SK-N-SH (cell line): Measurements from ENCODE around the gene ARL1. TPM values are rescaled to one million over a fixed set of nuclear protein-coding genes. Genes with fewer than 3 reads are reported as not detected.
A peak's percentile ranks its signal among the peaks of the same experiment; 100 is the strongest.
"Not testable (repeated sequence)": the region's sequence is repeated elsewhere in the genome, so short reads cannot be mapped to it uniquely, and the experiment has no call there.

Experiments
- CTCF ChIA-PET: fragments of 300-600, 350-600 bp; formaldehyde crosslinking; extraction: SDS; loops from one replicate; lab custom pipeline; 2021; lab: Yijun Ruan, JAX
- POLR2A ChIA-PET: fragments of 350-600 bp; sonication (Branson Sonifier 250); formaldehyde crosslinking; extraction: SDS; loops from one replicate; lab custom pipeline; 2020; ENCODE audit warnings: antibody characterized with exemption, inconsistent platforms; lab: Yijun Ruan, JAX
- DNase-seq: peaks from one replicate; pipeline ENCODE4 v3.0.0; 2012
- H2AFZ ChIP-seq: fragments of 200-600 bp; sonication (generic); 2 replicates; pipeline ENCODE4 v1.8.1; 2016; ENCODE audit warnings: antibody characterized with exemption, mild to moderate bottlenecking, low read depth
- H3F3A ChIP-seq: fragments of 200-600 bp; sonication (generic); replicated peaks from 2 replicates; pipeline ENCODE3; 2016; ENCODE audit warnings: antibody characterized with exemption, mild to moderate bottlenecking; ENCODE audit not compliant: insufficient read depth
- H3K27ac ChIP-seq, 2 experiments: fragments of 200-500 bp in 1 of 2; fragments of 200-600 bp in 1 of 2; sonication (Bioruptor generic) in 1 of 2; sonication (generic), shearing (Covaris generic) in 1 of 2; 2 replicates each; pipeline versions ENCODE4 v1.5.1 to v1.6.1; 2014 to 2016; ENCODE audit warnings: low read depth in 2 of 2, inconsistent platforms in 1 of 2, low read length in 1 of 2, mild to moderate bottlenecking in 1 of 2, mixed read lengths in 1 of 2
- H3K27me3 ChIP-seq: fragments of 200-600 bp; sonication (generic), shearing (Covaris generic); 2 replicates; pipeline ENCODE4 v1.6.1; 2016; ENCODE audit warnings: mixed run types; ENCODE audit not compliant: insufficient read depth
- H3K36me3 ChIP-seq, 2 experiments: fragments of 200-500 bp in 1 of 2; fragments of 200-600 bp in 1 of 2; sonication (Bioruptor generic) in 1 of 2; sonication (generic) in 1 of 2; replicated peaks in 1 of 2; 2 replicates each; pipeline versions ENCODE3 to v1.5.1; 2014 to 2016; ENCODE audit warnings: low read length in 1 of 2, mild to moderate bottlenecking in 1 of 2; ENCODE audit not compliant: insufficient read depth in 2 of 2, control insufficient read depth in 1 of 2
- H3K4me1 ChIP-seq, 2 experiments: fragments of 200-500 bp in 1 of 2; fragments of 200-600 bp in 1 of 2; sonication (Bioruptor generic) in 1 of 2; sonication (generic), shearing (Covaris generic) in 1 of 2; 2 replicates each; pipeline versions ENCODE4 v1.5.1 to v1.6.1; 2014 to 2016; ENCODE audit warnings: low read depth in 1 of 2, low read length in 1 of 2, mixed run types in 1 of 2; ENCODE audit not compliant: insufficient read depth in 2 of 2, control insufficient read depth in 1 of 2
- H3K4me2 ChIP-seq: fragments of 200-600 bp; sonication (generic), shearing (Covaris generic); 2 replicates; pipeline ENCODE4 v1.6.1; 2017; ENCODE audit warnings: mixed run types
- H3K4me3 ChIP-seq, 2 experiments: fragments of 200-500 bp in 1 of 2; fragments of 200-600 bp in 1 of 2; sonication (Bioruptor generic) in 1 of 2; sonication (generic), shearing (Covaris generic) in 1 of 2; 2 replicates each; pipeline versions ENCODE4 v1.5.1 to v1.8.1; 2014 to 2016; ENCODE audit warnings: low read depth in 2 of 2, inconsistent platforms in 1 of 2, low read length in 1 of 2, mild to moderate bottlenecking in 1 of 2, mixed read lengths in 1 of 2, moderate library complexity in 1 of 2
- H3K79me2 ChIP-seq: fragments of 200-600 bp; sonication (generic); 2 replicates; pipeline ENCODE4 v1.8.1; 2017; ENCODE audit warnings: mild to moderate bottlenecking; ENCODE audit not compliant: insufficient read depth
- H3K9ac ChIP-seq: fragments of 200-600 bp; sonication (generic); 2 replicates; pipeline ENCODE4 v1.6.1; 2017; ENCODE audit warnings: mixed run types
- H3K9me2 ChIP-seq: fragments of 200-600 bp; sonication (generic); 2 replicates; pipeline ENCODE4 v1.6.1; 2017; ENCODE audit warnings: mixed run types
- H3K9me3 ChIP-seq: fragments of 200-600 bp; sonication (generic); 2 replicates; pipeline ENCODE4 v1.6.1; 2017; ENCODE audit warnings: mixed run types, mild to moderate bottlenecking, moderate library complexity
- H4K20me1 ChIP-seq: fragments of 200-600 bp; sonication (generic); 2 replicates; pipeline ENCODE4 v1.6.1; 2017; ENCODE audit warnings: mild to moderate bottlenecking, mixed run types; ENCODE audit not compliant: insufficient read depth
- CHD2 ChIP-seq: fragments of 150-350 bp; IDR thresholded peaks from 2 replicates; pipeline ENCODE4 v1.6.1; 2018; ENCODE audit warnings: low read length; ENCODE audit not compliant: partially characterized antibody
- ELF1 ChIP-seq: IDR thresholded peaks from 2 replicates; pipeline ENCODE4 v1.4.0; 2012
- EZH2phosphoT487 ChIP-seq: fragments of 200-600 bp; sonication (generic); IDR thresholded peaks from 2 replicates; pipeline ENCODE4 v1.6.1; 2017; ENCODE audit warnings: low read depth, mixed run types, mild to moderate bottlenecking, antibody characterized with exemption, moderate library complexity, borderline replicate concordance
- FOSL2 ChIP-seq: IDR thresholded peaks from 2 replicates; pipeline ENCODE4 v1.4.0; 2012; ENCODE audit warnings: low read depth, mild to moderate bottlenecking, moderate library complexity, borderline replicate concordance
- GABPA ChIP-seq: IDR thresholded peaks from 2 replicates; pipeline ENCODE4 v1.4.0; 2012; ENCODE audit warnings: low read depth, mild to moderate bottlenecking
- MXI1 ChIP-seq: IDR thresholded peaks from 2 replicates; pipeline ENCODE4 v1.6.1; 2012; ENCODE audit warnings: mild to moderate bottlenecking, low read depth, low read length, improper control_type of control experiment
- NFIC ChIP-seq: IDR thresholded peaks from 2 replicates; pipeline ENCODE4 v1.4.0; 2012; ENCODE audit warnings: borderline replicate concordance
- NRF1 ChIP-seq: IDR thresholded peaks from 2 replicates; pipeline ENCODE4 v1.6.1; 2012; ENCODE audit warnings: low read depth, mild to moderate bottlenecking, low read length
- RCOR1 ChIP-seq: fragments of 150-350 bp; IDR thresholded peaks from 2 replicates; pipeline ENCODE4 v1.6.1; 2017; ENCODE audit warnings: antibody characterized with exemption, low read length
- REST ChIP-seq: IDR thresholded peaks from 2 replicates; pipeline ENCODE4 v1.6.1; 2012; ENCODE audit warnings: mild to moderate bottlenecking, low read depth, low read length, moderate library complexity
- TAF1 ChIP-seq: IDR thresholded peaks from 2 replicates; pipeline ENCODE4 v1.6.1; 2012; ENCODE audit warnings: low read depth, mild to moderate bottlenecking, low read length, moderate library complexity, borderline replicate concordance
- TCF12 ChIP-seq: IDR thresholded peaks from 2 replicates; pipeline ENCODE4 v1.4.0; 2012
- USF1 ChIP-seq: IDR thresholded peaks from 2 replicates; pipeline ENCODE4 v1.4.0; 2012; ENCODE audit warnings: low read depth, borderline replicate concordance
- YY1 ChIP-seq: IDR thresholded peaks from 2 replicates; pipeline ENCODE4 v1.4.0; 2012; ENCODE audit warnings: low read depth, mild to moderate bottlenecking
- WGBS: methylation state at CpG from one replicate; pipeline ENCODE4 v1.1.6; 2017; ENCODE audit warnings: low lambda C conversion rate; 5-methylcytosine and 5-hydroxymethylcytosine counted together
- polyA plus RNA-seq, 3 experiments: library from polyadenylated mRNA; depleted of rRNA; stranded (reverse); fragments of >200 nt; gene quantifications; 2 replicates each; pipeline ENCODE4 v1.2.3, GENCODE V29; 2012

The ARL1 gene
- polyA plus RNA-seq, 1 of the 3 experiments (the other 2 are of a cell fraction), result 50.2 TPM

GRCh38 chr12:101410169-101410568, 2.6 kb upstream of the ARL1 start:
- H3K36me3 ChIP-seq, H3K27me3 ChIP-seq, H3K9ac ChIP-seq, H3K4me1 ChIP-seq, H3K4me2 ChIP-seq, H3K4me3 ChIP-seq, POLR2A ChIA-PET, DNase-seq, H3K9me2 ChIP-seq, H3K27ac ChIP-seq, H3K9me3 ChIP-seq, CTCF ChIA-PET, H2AFZ ChIP-seq: not testable (repeated sequence)
- Histone ChIP-seq H3K79me2 (peaks cover 29% of the 10 kb centered on the region), H3F3A (peaks cover 10% of the 10 kb centered on the region), H4K20me1 (peaks cover 16% of the 10 kb centered on the region)
- 84% methylated on average over 8 of the region's 8 CpGs for WGBS

GRCh38 chr12:101407049-101407435, 530 bp downstream of the ARL1 start:
- Histone ChIP-seq H3K27ac (peak overlapping the region; percentile 90 to 97), H3F3A (peaks cover 10% of the 10 kb centered on the region), H3K9me3 (no peaks in the 10 kb centered on the region), H3K36me3 (peaks cover 3 to 4% of the 10 kb centered on the region in 2 experiments), H4K20me1 (peaks cover 21% of the 10 kb centered on the region), H3K79me2 (peaks cover 61% of the 10 kb centered on the region), H3K4me3 (peak overlapping the region; percentile 84 to 96), H3K9ac (peak overlapping the region; percentile 82), H3K4me1 (peaks cover 6 to 9% of the 10 kb centered on the region in 2 experiments; a peak in 3 of 4 replicates), H3K9me2 (no peaks in the 10 kb centered on the region), H3K4me2 (peak overlapping the region; percentile 78), H3K27me3 (no peaks in the 10 kb centered on the region), H2AFZ (peak overlapping the region; percentile 86)
- POLR2A ChIA-PET, result no interaction called here
- CTCF ChIA-PET, result interaction anchor here (0.7 to 1.4 kb wide), 3 partner anchors 353 to 729 kb away, joined by 3 to 7 read pairs (median 4); no protein-coding TSS in a partner anchor
- DNase-seq, result no peak
- 1% methylated on average over 10 of the region's 18 CpGs for WGBS
- no peak for TF ChIP-seq MXI1

DNA sequence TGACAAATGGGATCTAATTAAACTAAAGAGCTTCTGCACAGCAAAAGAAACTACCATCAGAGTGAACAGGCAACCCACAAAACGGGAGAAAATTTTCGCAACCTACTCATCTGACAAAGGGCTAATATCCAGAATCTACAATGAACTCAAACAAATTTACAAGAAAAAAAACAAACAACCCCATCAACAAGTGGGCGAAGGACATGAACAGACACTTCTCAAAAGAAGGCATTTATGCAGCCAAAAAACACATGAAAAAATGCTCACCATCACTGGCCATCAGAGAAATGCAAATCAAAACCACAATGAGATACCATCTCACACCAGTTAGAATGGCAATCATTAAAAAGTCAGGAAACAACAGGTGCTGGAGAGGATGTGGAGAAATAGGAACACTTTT, 16.4 kb downstream of the ARL1 start:
- H2AFZ ChIP-seq, H3K27ac ChIP-seq, H3K9ac ChIP-seq, DNase-seq, H3F3A ChIP-seq, H3K4me1 ChIP-seq, H4K20me1 ChIP-seq, CTCF ChIA-PET, H3K4me3 ChIP-seq, H3K27me3 ChIP-seq, H3K9me2 ChIP-seq, POLR2A ChIA-PET, H3K4me2 ChIP-seq, H3K9me3 ChIP-seq: not testable (repeated sequence)
- H3K79me2 ChIP-seq, result peaks cover 37% of the 10 kb centered on the region; the same call in 1 of the 2 replicates
- 60% methylated on average over 3 of the region's 3 CpGs for WGBS
- H3K36me3 ChIP-seq, result peaks cover 46 to 53% of the 10 kb centered on the region in 2 experiments

- ChIA-PET CTCF (no interaction called here), POLR2A (no interaction called here)
- no peak for TF ChIP-seq USF1
- no peak for TF ChIP-seq CHD2
- TF ChIP-seq GABPA, result no peak
- no peak for TF ChIP-seq TAF1
- no peak for TF ChIP-seq RCOR1
- no peak for TF ChIP-seq NFIC
- TF ChIP-seq EZH2phosphoT487, result no peak
- TF ChIP-seq YY1, result no peak
- no peak for TF ChIP-seq FOSL2
- no peak for TF ChIP-seq ELF1
- TF ChIP-seq NRF1, result no peak
- TF ChIP-seq REST, result no peak
- TF ChIP-seq TCF12, result no peak
Measured at GRCh38 chr12:101379149-101379548, 28.4 kb downstream of the ARL1 start.

More at GRCh38 chr12:101379149-101379548, 28.4 kb downstream of the ARL1 start:
- Histone ChIP-seq H3K9ac (no peak overlapping the region), H3K4me3 (no peak overlapping the region), H3K9me2 (no peaks in the 10 kb centered on the region), H3K4me1 (no peaks in the 10 kb centered on the region), H3K27me3 (no peaks in the 10 kb centered on the region), H2AFZ (no peak overlapping the region), H4K20me1 (no peaks in the 10 kb centered on the region), H3K27ac (no peak overlapping the region), H3K9me3 (no peaks in the 10 kb centered on the region), H3K36me3 (peaks cover 38 to 88% of the 10 kb centered on the region in 2 experiments), H3K4me2 (no peak overlapping the region), H3F3A (peaks cover 13% of the 10 kb centered on the region), H3K79me2 (no peaks in the 10 kb centered on the region; the same call in 1 of the 2 replicates)
- DNase-seq, result no peak
